Neural cell (in vitro differentiated cells): ENCODE measurements around the gene CIB1. TPM values are rescaled to one million over a fixed set of nuclear protein-coding genes. Genes with fewer than 3 reads are reported as not detected.

Experiments
- H2AFZ ChIP-seq: fragments of 200-600, 300-800 bp; sonication (generic), shearing (Covaris generic); 2 replicates; pipeline ENCODE4 v1.6.0; 2014; ENCODE audit warnings: low read depth, mild to moderate bottlenecking, antibody characterized with exemption, low read length, moderate library complexity
- H3F3A ChIP-seq: fragments of 200-600 bp; shearing (Covaris generic); 2 replicates; pipeline ENCODE4 v1.6.1; 2016; ENCODE audit warnings: mild to moderate bottlenecking, moderate library complexity, mixed read lengths, antibody characterized with exemption, low read length; ENCODE audit not compliant: insufficient read depth, poor library complexity, severe bottlenecking
- H3K27ac ChIP-seq: fragments of 200-600, 300-800 bp; sonication (generic), shearing (Covaris generic); 2 replicates; pipeline ENCODE4 v1.5.1; 2014; ENCODE audit warnings: mild to moderate bottlenecking, low read length, moderate library complexity
- H3K27me3 ChIP-seq: fragments of 300-800, 200-600 bp; sonication (generic), shearing (Covaris generic); 2 replicates; pipeline ENCODE4 v1.6.0; 2014; ENCODE audit warnings: mild to moderate bottlenecking, low read depth, low read length, moderate library complexity; ENCODE audit not compliant: insufficient read depth
- H3K36me3 ChIP-seq: fragments of 300-800, 200-600 bp; sonication (generic), shearing (Covaris generic); 2 replicates; pipeline ENCODE4 v1.5.1; 2014; ENCODE audit warnings: mild to moderate bottlenecking, antibody characterized with exemption, low read length, moderate library complexity; ENCODE audit not compliant: insufficient read depth
- H3K4me2 ChIP-seq: fragments of 300-800, 200-600 bp; sonication (generic), shearing (Covaris generic); 2 replicates; pipeline ENCODE4 v1.6.0; 2014; ENCODE audit warnings: mild to moderate bottlenecking, low read length
- H3K4me3 ChIP-seq: fragments of 300-800, 200-600 bp; sonication (generic), shearing (Covaris generic); 2 replicates; pipeline ENCODE4 v1.5.1; 2014; ENCODE audit warnings: mild to moderate bottlenecking, low read length, moderate library complexity
- H3K79me2 ChIP-seq: fragments of 200-600 bp; shearing (Covaris generic); replicated peaks from 2 replicates; pipeline ENCODE4 v1.6.0; 2014; ENCODE audit warnings: mild to moderate bottlenecking, low read length, moderate library complexity; ENCODE audit not compliant: insufficient read depth
- H3K9ac ChIP-seq: fragments of 300-800, 200-600 bp; sonication (generic), shearing (Covaris generic); 2 replicates; pipeline ENCODE4 v1.6.1; 2016; ENCODE audit warnings: mild to moderate bottlenecking, low read length, mixed read lengths
- H3K9me2 ChIP-seq: fragments of 200-600 bp; shearing (Covaris generic); 2 replicates; pipeline ENCODE4 v1.6.1; 2016; ENCODE audit warnings: mild to moderate bottlenecking, low read length, mixed read lengths; ENCODE audit not compliant: insufficient read depth
- H3K9me3 ChIP-seq: fragments of 200-600, 300-800 bp; sonication (generic), shearing (Covaris generic); 2 replicates; pipeline ENCODE4 v1.6.1; 2016; ENCODE audit warnings: mild to moderate bottlenecking, mixed run types, low read length, moderate library complexity, mixed read lengths
- H4K20me1 ChIP-seq: fragments of 200-600 bp; shearing (Covaris generic); 2 replicates; pipeline ENCODE4 v1.6.1; 2016; ENCODE audit warnings: mild to moderate bottlenecking, mixed run types; ENCODE audit not compliant: insufficient read depth
- CTCF ChIP-seq: fragments of 450-650 bp; IDR thresholded peaks from 2 replicates; pipeline ENCODE4 v1.5.1; 2014; ENCODE audit warnings: antibody characterized with exemption, mild to moderate bottlenecking, moderate library complexity; ENCODE audit not compliant: poor library complexity, severe bottlenecking
- EP300 ChIP-seq: fragments of 450-650 bp; conservative IDR thresholded peaks from 2 replicates; pipeline ENCODE4 v1.6.1; 2014; ENCODE audit warnings: antibody characterized with exemption, mild to moderate bottlenecking, moderate library complexity; ENCODE audit not compliant: poor library complexity, severe bottlenecking
- EZH2 ChIP-seq: fragments of 200-600, 300-800 bp; shearing (Covaris generic), sonication (generic); IDR thresholded peaks from 2 replicates; pipeline ENCODE4 v1.6.1; 2014; ENCODE audit warnings: antibody characterized with exemption, low read length, borderline replicate concordance, mild to moderate bottlenecking; ENCODE audit not compliant: insufficient read depth, poor library complexity, severe bottlenecking
- MXI1 ChIP-seq: fragments of 450-650 bp; conservative IDR thresholded peaks from 2 replicates; pipeline ENCODE4 v1.6.1; 2014; ENCODE audit warnings: antibody characterized with exemption, mild to moderate bottlenecking; ENCODE audit not compliant: poor library complexity, severe bottlenecking
- POLR2AphosphoS5 ChIP-seq: IDR thresholded peaks from 2 replicates; pipeline ENCODE4 v1.6.1; 2012
- RAD21 ChIP-seq: fragments of 450-650 bp; conservative IDR thresholded peaks from 2 replicates; pipeline ENCODE4 v1.6.1; 2014; ENCODE audit warnings: antibody characterized with exemption, mild to moderate bottlenecking, moderate library complexity
- REST ChIP-seq: IDR thresholded peaks from 2 replicates; pipeline ENCODE4 v1.6.1; 2012; ENCODE audit warnings: borderline replicate concordance
- SMC3 ChIP-seq: fragments of 450-650 bp; conservative IDR thresholded peaks from 2 replicates; pipeline ENCODE4 v1.6.1; 2014; ENCODE audit warnings: antibody characterized with exemption, mild to moderate bottlenecking, moderate library complexity; ENCODE audit not compliant: poor library complexity
- TAF1 ChIP-seq: IDR thresholded peaks from 2 replicates; pipeline ENCODE4 v1.6.1; 2012; ENCODE audit warnings: low read depth
- polyA plus RNA-seq: library from polyadenylated mRNA; depleted of rRNA; stranded (reverse); fragments of >200 nt; gene quantifications from 2 replicates; pipeline ENCODE4 v1.2.3, GENCODE V29; 2014

The CIB1 gene
- polyA plus RNA-seq, 1 donor from 2014 or later: 9.4 TPM

GRCh38 chr15:90265271-90266060, 31.7 kb upstream of the CIB1 start, which contains the start of gene NGRN:
Gene NGRN (plus strand): TSS chr15:90265672. CDS start chr15:90265713, 41 bp downstream.
- peaks cover 46% of the 10 kb centered on the region for H3K79me2 ChIP-seq

More at GRCh38 chr15:90265271-90266060, 31.7 kb upstream of the CIB1 start, which contains the start of gene NGRN:
- H3K27me3 ChIP-seq: no peaks in the 10 kb centered on the region
- peaks cover 4% of the 10 kb centered on the region for H4K20me1 ChIP-seq
- no peaks in the 10 kb centered on the region for H3K9me2 ChIP-seq
- H3K4me2 ChIP-seq: peak within 1 kb of the TSS; percentile 95
- H3F3A ChIP-seq: peaks cover 3% of the 10 kb centered on the region
- peak within 1 kb of the TSS; percentile 78 for H3K4me3 ChIP-seq
- H3K9me3 ChIP-seq: no peaks in the 10 kb centered on the region
- H3K27ac ChIP-seq: peak within 1 kb of the TSS; percentile 94
- TF ChIP-seq SMC3 (peak; percentile 33), RAD21 (peak; percentile 21), TAF1 (peak; percentile 77), POLR2AphosphoS5 (peak; percentile 90), CTCF (no peak), EZH2 (no peak), EP300 (peak; percentile 9), MXI1 (peak; percentile 88), REST (peak; percentile 86)
- H3K36me3 ChIP-seq: no peaks in the 10 kb centered on the region
- H3K9ac ChIP-seq: peak within 1 kb of the TSS; percentile 92
- H2AFZ ChIP-seq: peak within 1 kb of the TSS; percentile 74
